Stomach (tissue), 9 donors: ENCODE measurements around the gene SMARCA4. TPM values are rescaled to one million over a fixed set of nuclear protein-coding genes. Genes with fewer than 3 reads are reported as not detected.

Experiments
- DNase-seq, 2 donors: peaks; one replicate each; pipeline versions ENCODE4 v3.0.0 to v3.0.0-alpha.2; 2013 to 2019
- H3K27ac ChIP-seq, 5 donors: fragments of 200-600 bp in 4 of 5; sonication (generic) in 4 of 5; one replicate each; pipeline ENCODE4 v1.5.1; 2013 to 2019; ENCODE audit warnings: mild to moderate bottlenecking in 1 of 5, moderate library complexity in 1 of 5
- H3K27me3 ChIP-seq, 3 donors: fragments of 200-600 bp; sonication (generic); one replicate each; pipeline ENCODE4 v1.5.1; 2017 to 2019; ENCODE audit warnings: mixed run types in 1 of 3
- H3K36me3 ChIP-seq, 4 donors: fragments of 200-600 bp; sonication (generic); 1 replicate in 3 of 4; 2 replicates in 1 of 4; pipeline ENCODE4 v1.5.1; 2016 to 2019
- H3K4me1 ChIP-seq, 4 donors: fragments of 200-600 bp; sonication (generic); one replicate each; pipeline ENCODE4 v1.5.1; 2016 to 2019
- H3K4me3 ChIP-seq, 4 donors: fragments of 200-600 bp; sonication (generic) in 3 of 4; one replicate each; pipeline ENCODE4 v1.5.1; 2016 to 2019; ENCODE audit warnings: mild to moderate bottlenecking in 1 of 4
- H3K9me3 ChIP-seq, 4 donors: fragments of 200-600 bp; sonication (generic); one replicate each; pipeline ENCODE4 v1.5.1; 2016 to 2019
- CTCF ChIP-seq, 7 experiments: fragments of 450-650 bp in 4 of 7; fragments of 200-600 bp in 3 of 7; sonication (generic) in 3 of 7; IDR thresholded peaks; one replicate each; pipeline ENCODE4 v1.5.1; 2016 to 2019; ENCODE audit warnings: antibody characterized with exemption in 7 of 7, control low read depth in 2 of 7, mild to moderate bottlenecking in 1 of 7
- EP300 ChIP-seq: sonication (generic); formaldehyde crosslinking; IDR thresholded peaks from one replicate; pipeline ENCODE4 v1.6.1; 2017; ENCODE audit warnings: antibody characterized with exemption
- POLR2A ChIP-seq, 4 donors: fragments of 450-650 bp; IDR thresholded peaks; one replicate each; pipeline ENCODE4 v1.6.1; 2016; ENCODE audit warnings: antibody characterized with exemption in 4 of 4, control low read depth in 2 of 4, mild to moderate bottlenecking in 1 of 4, moderate library complexity in 1 of 4
- POLR2AphosphoS5 ChIP-seq, 3 donors: sonication (generic); formaldehyde crosslinking; IDR thresholded peaks; one replicate each; pipeline ENCODE4 v1.6.1; 2016; ENCODE audit warnings: antibody characterized with exemption in 3 of 3
- WGBS, 5 donors: extraction: QIAGEN DNeasy Blood & Tissue Kit in 3 of 5; methylation state at CpG; one replicate each; pipeline versions ENCODE4 v1.1.5 to v1.1.7; 2013 to 2018; 5-methylcytosine and 5-hydroxymethylcytosine counted together
- intact Hi-C: fragments of 100-400 bp; cut with DNase I; formaldehyde crosslinking; loops from one replicate; pipeline ENCODE4 v1.15.1; 2023; ENCODE audit warnings: low total_unique reads
- polyA plus RNA-seq, 3 donors: library from polyadenylated mRNA; stranded (reverse); fragments of 200-250 nt; gene quantifications; one replicate each; pipeline ENCODE4 v1.2.3, GENCODE V29; 2013
- total RNA-seq, 5 donors: library from RNA; depleted of rRNA; stranded (reverse); fragments of >200 nt; gene quantifications; one replicate each; pipeline versions ENCODE4 v1.1.0 to v1.2.3, GENCODE V29; 2014 to 2016
- donor health status: healthy with polysubstance abuse.
- donor health status: Bipolar disorder and iron deficiency.
- donor health status: healthy.

Gene SMARCA4
- total and polyA plus RNA-seq, 8 donors, result 28.6 to 158 (median 60.9) TPM

GRCh38 chr19:11007962-11008532 is 47.2 kb downstream of the SMARCA4 start:
- Histone ChIP-seq H3K4me1 (no peaks in the 10 kb centered on the region), H3K27me3 (no peaks in the 10 kb centered on the region), H3K36me3 (peaks cover 45 to 100% (median 96%) of the 10 kb centered on the region in 4 donors), H3K27ac (no peak overlapping the region), H3K9me3 (no peaks in the 10 kb centered on the region), H3K4me3 (no peak overlapping the region)
- no peak for TF ChIP-seq EP300
- no peak for TF ChIP-seq CTCF (IDR thresholded peaks at IDR 0.05)
- TF ChIP-seq POLR2AphosphoS5 (IDR thresholded peaks at IDR 0.05), result no peak
- TF ChIP-seq POLR2A (IDR thresholded peaks at IDR 0.05), result no peak
- intact Hi-C loops, result no loop called here
- 89 to 96% (median 95%) methylated on average over 14 of the region's 14 CpGs for WGBS, 5 donors
- DNase-seq, result no peak

GRCh38 chr19:11010041-11010440 is 49.2 kb downstream of the SMARCA4 start:
- Histone ChIP-seq H3K27ac (no peak overlapping the region), H3K27me3 (no peaks in the 10 kb centered on the region), H3K36me3 (peaks cover 52 to 100% (median 96%) of the 10 kb centered on the region in 4 donors), H3K9me3 (no peaks in the 10 kb centered on the region), H3K4me3 (no peak overlapping the region), H3K4me1 (no peaks in the 10 kb centered on the region)
- no peak for DNase-seq
- TF ChIP-seq EP300 (no peak), POLR2AphosphoS5 (IDR thresholded peaks at IDR 0.05) (no peak), POLR2A (IDR thresholded peaks at IDR 0.05) (no peak), CTCF (IDR thresholded peaks at IDR 0.05) (no peak)
- WGBS, 5 donors, result 93 to 98% (median 97%) methylated on average over 9 of the region's 9 CpGs
- intact Hi-C loops, result loop anchor here (10.0 kb wide), 1 partner anchor 215 kb away; no protein-coding TSS in a partner anchor

GRCh38 chr19:11012507-11012906 is 51.7 kb downstream of the SMARCA4 start:
- Histone ChIP-seq H3K9me3 (no peaks in the 10 kb centered on the region), H3K27me3 (no peaks in the 10 kb centered on the region), H3K4me1 (no peaks in the 10 kb centered on the region), H3K4me3 (no peak overlapping the region), H3K36me3 (peaks cover 70 to 100% (median 100%) of the 10 kb centered on the region in 4 donors), H3K27ac (no peak overlapping the region)
- TF ChIP-seq POLR2A (IDR thresholded peaks at IDR 0.05), result no peak
- no peak for TF ChIP-seq EP300
- TF ChIP-seq POLR2AphosphoS5 (IDR thresholded peaks at IDR 0.05), result no peak
- no peak for TF ChIP-seq CTCF (IDR thresholded peaks at IDR 0.05)
- no peak for DNase-seq
- 83 to 90% (median 89%) methylated on average over 12 of the region's 12 CpGs for WGBS, 5 donors
- intact Hi-C loops, result loop anchor here (10.0 kb wide), 1 partner anchor 212 kb away; no protein-coding TSS in a partner anchor

- 88 to 94% (median 92%) methylated on average over 7 of the region's 7 CpGs for WGBS, 5 donors
Observed at GRCh38 chr19:11013771-11014170, 52.9 kb downstream of the SMARCA4 start.

More at GRCh38 chr19:11013771-11014170, 52.9 kb downstream of the SMARCA4 start:
- intact Hi-C loops, result loop anchor here (10.0 kb wide), 1 partner anchor 211 kb away; no protein-coding TSS in a partner anchor
- Histone ChIP-seq H3K4me3 (no peak overlapping the region), H3K27ac (no peak overlapping the region), H3K27me3 (no peaks in the 10 kb centered on the region), H3K9me3 (no peaks in the 10 kb centered on the region), H3K4me1 (no peaks in the 10 kb centered on the region), H3K36me3 (peaks cover 64 to 100% (median 100%) of the 10 kb centered on the region in 4 donors)
- TF ChIP-seq EP300 (no peak), POLR2AphosphoS5 (IDR thresholded peaks at IDR 0.05) (no peak), CTCF (IDR thresholded peaks at IDR 0.05) (no peak), POLR2A (IDR thresholded peaks at IDR 0.05) (no peak)
- no peak for DNase-seq
